GM23248 (cell line): ENCODE measurements around the gene DPP6.

ENCODE experiments used
- EZH2 ChIP-seq: fragments of 200-600 bp; sonication (generic); IDR thresholded peaks from 2 replicates; pipeline ENCODE4 v1.6.1; 2018; ENCODE audit warnings: antibody characterized with exemption, mild to moderate bottlenecking; ENCODE audit not compliant: insufficient read depth, poor library complexity, severe bottlenecking
- EZH2phosphoT487 ChIP-seq: fragments of 200-600 bp; sonication (generic); IDR thresholded peaks from 2 replicates; pipeline ENCODE4 v1.6.1; 2018; ENCODE audit warnings: antibody characterized with exemption, moderate library complexity, mild to moderate bottlenecking, low read depth; ENCODE audit not compliant: insufficient read depth

DNA sequence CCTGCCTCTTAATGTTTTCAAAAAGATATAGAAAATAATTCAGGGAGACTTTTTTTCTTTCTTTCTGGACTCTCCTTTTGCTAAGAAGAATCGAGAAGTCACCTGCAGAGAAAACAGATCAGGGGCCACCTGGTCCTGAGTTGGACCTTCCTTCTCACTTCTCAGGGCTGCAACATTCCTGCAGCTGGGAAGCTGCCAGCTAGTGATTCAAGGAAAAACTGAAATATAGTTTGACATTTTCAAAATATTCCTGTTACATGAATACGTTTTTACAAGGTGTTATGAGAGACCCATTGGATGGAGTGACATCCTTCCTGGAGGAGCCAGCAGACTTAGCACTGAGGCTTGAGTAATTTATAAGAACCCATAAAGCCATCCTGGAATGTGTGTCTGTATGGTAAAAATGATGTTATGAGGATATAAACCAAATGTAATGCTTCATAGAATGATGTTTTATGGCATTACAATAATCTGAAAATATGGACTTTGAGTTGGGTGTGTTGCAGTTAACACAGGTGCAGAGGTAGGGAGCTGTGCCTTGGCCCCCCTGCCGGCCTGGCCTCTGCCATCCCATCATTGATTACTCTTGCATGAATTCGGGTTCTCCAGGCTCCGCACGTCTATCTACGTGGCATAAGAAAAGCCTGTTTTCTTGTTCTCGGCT lies 801.0 kb downstream of the DPP6 start:
- no peak for TF ChIP-seq EZH2phosphoT487
- no peak for TF ChIP-seq EZH2
